Neural cell (in vitro differentiated cells): Measurements from ENCODE around the gene GNG2. TPM values are rescaled to one million over a fixed set of nuclear protein-coding genes. Genes with fewer than 3 reads are reported as not detected.

Experiments
- H2AFZ ChIP-seq: fragments of 200-600, 300-800 bp; sonication (generic), shearing (Covaris generic); 2 replicates; pipeline ENCODE4 v1.6.0; 2014; ENCODE audit warnings: low read depth, mild to moderate bottlenecking, antibody characterized with exemption, low read length, moderate library complexity
- H3F3A ChIP-seq: fragments of 200-600 bp; shearing (Covaris generic); 2 replicates; pipeline ENCODE4 v1.6.1; 2016; ENCODE audit warnings: mild to moderate bottlenecking, moderate library complexity, mixed read lengths, antibody characterized with exemption, low read length; ENCODE audit not compliant: insufficient read depth, poor library complexity, severe bottlenecking
- H3K27ac ChIP-seq: fragments of 200-600, 300-800 bp; sonication (generic), shearing (Covaris generic); 2 replicates; pipeline ENCODE4 v1.5.1; 2014; ENCODE audit warnings: mild to moderate bottlenecking, low read length, moderate library complexity
- H3K27me3 ChIP-seq: fragments of 300-800, 200-600 bp; sonication (generic), shearing (Covaris generic); 2 replicates; pipeline ENCODE4 v1.6.0; 2014; ENCODE audit warnings: mild to moderate bottlenecking, low read depth, low read length, moderate library complexity; ENCODE audit not compliant: insufficient read depth
- H3K36me3 ChIP-seq: fragments of 300-800, 200-600 bp; sonication (generic), shearing (Covaris generic); 2 replicates; pipeline ENCODE4 v1.5.1; 2014; ENCODE audit warnings: mild to moderate bottlenecking, antibody characterized with exemption, low read length, moderate library complexity; ENCODE audit not compliant: insufficient read depth
- H3K4me2 ChIP-seq: fragments of 300-800, 200-600 bp; sonication (generic), shearing (Covaris generic); 2 replicates; pipeline ENCODE4 v1.6.0; 2014; ENCODE audit warnings: mild to moderate bottlenecking, low read length
- H3K4me3 ChIP-seq: fragments of 300-800, 200-600 bp; sonication (generic), shearing (Covaris generic); 2 replicates; pipeline ENCODE4 v1.5.1; 2014; ENCODE audit warnings: mild to moderate bottlenecking, low read length, moderate library complexity
- H3K79me2 ChIP-seq: fragments of 200-600 bp; shearing (Covaris generic); replicated peaks from 2 replicates; pipeline ENCODE4 v1.6.0; 2014; ENCODE audit warnings: mild to moderate bottlenecking, low read length, moderate library complexity; ENCODE audit not compliant: insufficient read depth
- H3K9ac ChIP-seq: fragments of 300-800, 200-600 bp; sonication (generic), shearing (Covaris generic); 2 replicates; pipeline ENCODE4 v1.6.1; 2016; ENCODE audit warnings: mild to moderate bottlenecking, low read length, mixed read lengths
- H3K9me2 ChIP-seq: fragments of 200-600 bp; shearing (Covaris generic); 2 replicates; pipeline ENCODE4 v1.6.1; 2016; ENCODE audit warnings: mild to moderate bottlenecking, low read length, mixed read lengths; ENCODE audit not compliant: insufficient read depth
- H3K9me3 ChIP-seq: fragments of 200-600, 300-800 bp; sonication (generic), shearing (Covaris generic); 2 replicates; pipeline ENCODE4 v1.6.1; 2016; ENCODE audit warnings: mild to moderate bottlenecking, mixed run types, low read length, moderate library complexity, mixed read lengths
- H4K20me1 ChIP-seq: fragments of 200-600 bp; shearing (Covaris generic); 2 replicates; pipeline ENCODE4 v1.6.1; 2016; ENCODE audit warnings: mild to moderate bottlenecking, mixed run types; ENCODE audit not compliant: insufficient read depth
- EP300 ChIP-seq: fragments of 450-650 bp; conservative IDR thresholded peaks from 2 replicates; pipeline ENCODE4 v1.6.1; 2014; ENCODE audit warnings: antibody characterized with exemption, mild to moderate bottlenecking, moderate library complexity; ENCODE audit not compliant: poor library complexity, severe bottlenecking
- EZH2 ChIP-seq: fragments of 200-600, 300-800 bp; shearing (Covaris generic), sonication (generic); IDR thresholded peaks from 2 replicates; pipeline ENCODE4 v1.6.1; 2014; ENCODE audit warnings: antibody characterized with exemption, low read length, borderline replicate concordance, mild to moderate bottlenecking; ENCODE audit not compliant: insufficient read depth, poor library complexity, severe bottlenecking
- MXI1 ChIP-seq: fragments of 450-650 bp; conservative IDR thresholded peaks from 2 replicates; pipeline ENCODE4 v1.6.1; 2014; ENCODE audit warnings: antibody characterized with exemption, mild to moderate bottlenecking; ENCODE audit not compliant: poor library complexity, severe bottlenecking
- POLR2AphosphoS5 ChIP-seq: IDR thresholded peaks from 2 replicates; pipeline ENCODE4 v1.6.1; 2012
- RAD21 ChIP-seq: fragments of 450-650 bp; conservative IDR thresholded peaks from 2 replicates; pipeline ENCODE4 v1.6.1; 2014; ENCODE audit warnings: antibody characterized with exemption, mild to moderate bottlenecking, moderate library complexity
- SMC3 ChIP-seq: fragments of 450-650 bp; conservative IDR thresholded peaks from 2 replicates; pipeline ENCODE4 v1.6.1; 2014; ENCODE audit warnings: antibody characterized with exemption, mild to moderate bottlenecking, moderate library complexity; ENCODE audit not compliant: poor library complexity
- TAF1 ChIP-seq: IDR thresholded peaks from 2 replicates; pipeline ENCODE4 v1.6.1; 2012; ENCODE audit warnings: low read depth
- polyA plus RNA-seq: library from polyadenylated mRNA; depleted of rRNA; stranded (reverse); fragments of >200 nt; gene quantifications from 2 replicates; pipeline ENCODE4 v1.2.3, GENCODE V29; 2014
- TF ChIP-seq, protein P1 (sequence below): IDR thresholded peaks from 2 replicates; pipeline ENCODE4 v1.6.1; 2012; ENCODE audit warnings: borderline replicate concordance
- TF ChIP-seq, protein P2 (sequence below): fragments of 450-650 bp; IDR thresholded peaks from 2 replicates; pipeline ENCODE4 v1.5.1; 2014; ENCODE audit warnings: antibody characterized with exemption, mild to moderate bottlenecking, moderate library complexity; ENCODE audit not compliant: poor library complexity, severe bottlenecking

The GNG2 gene
- polyA plus RNA-seq, 1 donor from 2014 or later: 515 TPM

DNA sequence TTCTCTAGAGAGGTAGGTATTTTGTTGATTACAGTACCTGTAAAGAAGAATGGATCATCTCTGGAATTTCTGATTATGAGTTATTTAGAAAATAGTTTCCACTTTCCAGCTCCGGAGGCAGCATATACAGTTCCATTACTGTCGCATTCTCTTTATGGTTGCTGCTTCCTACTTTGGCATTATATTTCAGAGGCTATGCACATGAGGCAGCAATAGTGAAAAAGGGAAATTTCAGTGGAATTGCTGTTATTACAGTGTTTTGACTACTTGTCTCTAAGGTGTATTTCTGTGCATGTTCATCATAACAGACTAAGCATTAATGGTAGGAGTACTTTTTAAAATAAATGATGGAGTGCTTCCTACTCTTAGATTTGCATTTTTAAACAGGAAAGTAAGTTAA is 10.2 kb downstream of the GNG2 start:
- Histone ChIP-seq H3K4me3 (peak overlapping the region; percentile 25), H3K9me3 (no peaks in the 10 kb centered on the region), H3F3A (peaks cover 3% of the 10 kb centered on the region), H3K79me2 (peaks cover 96% of the 10 kb centered on the region), H3K27me3 (no peaks in the 10 kb centered on the region), H3K36me3 (no peaks in the 10 kb centered on the region), H3K27ac (no peak overlapping the region), H4K20me1 (peaks cover 39% of the 10 kb centered on the region), H3K4me2 (peak overlapping the region; percentile 18), H3K9ac (no peak overlapping the region), H2AFZ (no peak overlapping the region), H3K9me2 (no peaks in the 10 kb centered on the region)
- TF ChIP-seq POLR2AphosphoS5: peak; percentile 59
- peak; percentile 36 for TF ChIP-seq EP300
- TF ChIP-seq, protein P1, sequence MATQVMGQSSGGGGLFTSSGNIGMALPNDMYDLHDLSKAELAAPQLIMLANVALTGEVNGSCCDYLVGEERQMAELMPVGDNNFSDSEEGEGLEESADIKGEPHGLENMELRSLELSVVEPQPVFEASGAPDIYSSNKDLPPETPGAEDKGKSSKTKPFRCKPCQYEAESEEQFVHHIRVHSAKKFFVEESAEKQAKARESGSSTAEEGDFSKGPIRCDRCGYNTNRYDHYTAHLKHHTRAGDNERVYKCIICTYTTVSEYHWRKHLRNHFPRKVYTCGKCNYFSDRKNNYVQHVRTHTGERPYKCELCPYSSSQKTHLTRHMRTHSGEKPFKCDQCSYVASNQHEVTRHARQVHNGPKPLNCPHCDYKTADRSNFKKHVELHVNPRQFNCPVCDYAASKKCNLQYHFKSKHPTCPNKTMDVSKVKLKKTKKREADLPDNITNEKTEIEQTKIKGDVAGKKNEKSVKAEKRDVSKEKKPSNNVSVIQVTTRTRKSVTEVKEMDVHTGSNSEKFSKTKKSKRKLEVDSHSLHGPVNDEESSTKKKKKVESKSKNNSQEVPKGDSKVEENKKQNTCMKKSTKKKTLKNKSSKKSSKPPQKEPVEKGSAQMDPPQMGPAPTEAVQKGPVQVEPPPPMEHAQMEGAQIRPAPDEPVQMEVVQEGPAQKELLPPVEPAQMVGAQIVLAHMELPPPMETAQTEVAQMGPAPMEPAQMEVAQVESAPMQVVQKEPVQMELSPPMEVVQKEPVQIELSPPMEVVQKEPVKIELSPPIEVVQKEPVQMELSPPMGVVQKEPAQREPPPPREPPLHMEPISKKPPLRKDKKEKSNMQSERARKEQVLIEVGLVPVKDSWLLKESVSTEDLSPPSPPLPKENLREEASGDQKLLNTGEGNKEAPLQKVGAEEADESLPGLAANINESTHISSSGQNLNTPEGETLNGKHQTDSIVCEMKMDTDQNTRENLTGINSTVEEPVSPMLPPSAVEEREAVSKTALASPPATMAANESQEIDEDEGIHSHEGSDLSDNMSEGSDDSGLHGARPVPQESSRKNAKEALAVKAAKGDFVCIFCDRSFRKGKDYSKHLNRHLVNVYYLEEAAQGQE: no peak

DNA sequence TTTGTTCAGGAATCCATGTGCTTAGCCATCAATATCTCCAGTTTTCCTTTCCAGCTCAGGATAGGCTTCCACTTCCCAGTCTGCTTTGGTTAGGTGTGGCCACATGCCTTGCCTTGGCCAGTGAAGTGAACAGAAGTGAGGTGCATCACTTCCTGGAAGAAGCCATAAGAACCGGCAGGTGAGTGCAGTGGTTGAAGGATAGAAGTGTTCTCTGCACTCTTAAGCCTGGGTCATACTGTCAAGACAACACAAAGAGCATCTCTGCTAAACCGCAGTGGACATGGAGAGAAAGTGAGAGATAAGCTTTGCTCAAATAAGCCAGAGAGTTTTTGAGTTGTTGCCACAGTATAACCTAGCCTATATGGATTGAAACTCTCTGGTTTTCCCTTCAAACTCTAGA is 11.4 kb downstream of the GNG2 start:
- H3K9me3 ChIP-seq: no peaks in the 10 kb centered on the region
- no peak overlapping the region for H3K27ac ChIP-seq
- no peak overlapping the region for H3K9ac ChIP-seq
- no peak overlapping the region for H2AFZ ChIP-seq
- H3K79me2 ChIP-seq: peaks cover 96% of the 10 kb centered on the region
- no peak overlapping the region for H3K4me3 ChIP-seq
- H4K20me1 ChIP-seq: peaks cover 35% of the 10 kb centered on the region
- H3K9me2 ChIP-seq: no peaks in the 10 kb centered on the region
- no peaks in the 10 kb centered on the region for H3K36me3 ChIP-seq
- no peak overlapping the region for H3K4me2 ChIP-seq
- H3F3A ChIP-seq: peaks cover 3% of the 10 kb centered on the region
- no peaks in the 10 kb centered on the region for H3K27me3 ChIP-seq
- no peak for TF ChIP-seq EZH2
- no peak for TF ChIP-seq TAF1
- TF ChIP-seq RAD21: no peak
- TF ChIP-seq POLR2AphosphoS5: no peak
- TF ChIP-seq MXI1: no peak
- TF ChIP-seq, protein P2, sequence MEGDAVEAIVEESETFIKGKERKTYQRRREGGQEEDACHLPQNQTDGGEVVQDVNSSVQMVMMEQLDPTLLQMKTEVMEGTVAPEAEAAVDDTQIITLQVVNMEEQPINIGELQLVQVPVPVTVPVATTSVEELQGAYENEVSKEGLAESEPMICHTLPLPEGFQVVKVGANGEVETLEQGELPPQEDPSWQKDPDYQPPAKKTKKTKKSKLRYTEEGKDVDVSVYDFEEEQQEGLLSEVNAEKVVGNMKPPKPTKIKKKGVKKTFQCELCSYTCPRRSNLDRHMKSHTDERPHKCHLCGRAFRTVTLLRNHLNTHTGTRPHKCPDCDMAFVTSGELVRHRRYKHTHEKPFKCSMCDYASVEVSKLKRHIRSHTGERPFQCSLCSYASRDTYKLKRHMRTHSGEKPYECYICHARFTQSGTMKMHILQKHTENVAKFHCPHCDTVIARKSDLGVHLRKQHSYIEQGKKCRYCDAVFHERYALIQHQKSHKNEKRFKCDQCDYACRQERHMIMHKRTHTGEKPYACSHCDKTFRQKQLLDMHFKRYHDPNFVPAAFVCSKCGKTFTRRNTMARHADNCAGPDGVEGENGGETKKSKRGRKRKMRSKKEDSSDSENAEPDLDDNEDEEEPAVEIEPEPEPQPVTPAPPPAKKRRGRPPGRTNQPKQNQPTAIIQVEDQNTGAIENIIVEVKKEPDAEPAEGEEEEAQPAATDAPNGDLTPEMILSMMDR: no peak
- TF ChIP-seq EP300: no peak
- no peak for TF ChIP-seq SMC3
- TF ChIP-seq, protein P1: no peak
